SK-N-MC (cell line): ENCODE data around the gene SLC38A10.

ENCODE experiments used
- EZH2 ChIP-seq: fragments of 200-600 bp; sonication (generic); IDR thresholded peaks from one replicate; pipeline ENCODE4 v1.6.1; 2017; ENCODE audit warnings: antibody characterized with exemption
- POLR2AphosphoS5 ChIP-seq: IDR thresholded peaks from 2 replicates; pipeline ENCODE4 v1.6.1; 2012; ENCODE audit warnings: mild to moderate bottlenecking, low read depth, low read length, borderline replicate concordance

- TF ChIP-seq POLR2AphosphoS5 = peak; percentile 91
- TF ChIP-seq EZH2 = no peak
Observed at GRCh38 chr17:81295031-81295675, at the start of gene SLC38A10.
